NCI-H146 treated with DMSO at 0.1 percent for 48 hours (cell line): ENCODE results near the gene MACROD2.
"Not testable (repeated sequence)": the region's sequence is repeated elsewhere in the genome, so short reads cannot be mapped to it uniquely, and the experiment has no call there.

Source experiments
- DNase-seq: peaks from one replicate; lab custom pipeline; 2025; ENCODE audit not compliant: unreplicated experiment; lab: John Stamatoyannopoulos, UW

The MACROD2 gene

DNA sequence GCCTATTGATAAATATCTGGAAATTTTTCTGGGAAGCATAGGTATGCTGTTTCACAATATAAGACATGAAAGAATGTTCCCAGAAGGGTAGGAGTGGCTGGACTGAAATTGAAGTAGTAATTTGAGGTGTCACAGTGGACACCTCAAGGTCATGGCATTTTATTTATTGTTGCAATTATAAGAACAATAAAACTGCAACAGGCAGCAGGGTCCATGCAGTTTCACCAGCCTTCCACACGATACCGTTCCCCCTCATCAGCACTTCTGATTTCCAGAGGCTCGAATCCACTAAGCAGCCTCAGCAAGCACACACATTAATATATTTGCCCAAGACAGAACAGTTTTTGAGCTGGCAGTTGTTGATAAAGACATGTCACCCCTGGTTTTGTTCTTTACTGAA lies 1540.5 kb downstream of the MACROD2 start:
- no peak for DNase-seq

DNA sequence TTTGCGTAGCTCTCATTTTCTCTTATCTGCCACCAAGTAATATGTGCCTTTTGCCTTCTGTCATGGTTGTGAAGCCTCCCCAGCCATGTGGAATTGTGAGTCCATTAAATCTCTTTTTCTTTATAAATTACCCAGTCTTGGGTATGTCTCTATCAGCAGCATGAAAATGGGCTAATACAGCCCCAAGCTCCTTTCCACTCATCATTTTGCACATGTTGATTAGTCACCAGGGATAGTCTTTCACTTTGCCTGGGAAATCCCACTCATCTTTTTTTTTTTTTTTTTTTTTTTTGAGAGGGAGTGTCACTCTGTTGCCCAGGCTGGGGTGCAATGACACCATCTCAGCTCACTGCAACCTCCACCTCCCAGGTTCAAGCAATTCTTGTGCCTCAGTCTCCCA lies 1541.9 kb downstream of the MACROD2 start:
- DNase-seq, result not testable (repeated sequence)

DNA sequence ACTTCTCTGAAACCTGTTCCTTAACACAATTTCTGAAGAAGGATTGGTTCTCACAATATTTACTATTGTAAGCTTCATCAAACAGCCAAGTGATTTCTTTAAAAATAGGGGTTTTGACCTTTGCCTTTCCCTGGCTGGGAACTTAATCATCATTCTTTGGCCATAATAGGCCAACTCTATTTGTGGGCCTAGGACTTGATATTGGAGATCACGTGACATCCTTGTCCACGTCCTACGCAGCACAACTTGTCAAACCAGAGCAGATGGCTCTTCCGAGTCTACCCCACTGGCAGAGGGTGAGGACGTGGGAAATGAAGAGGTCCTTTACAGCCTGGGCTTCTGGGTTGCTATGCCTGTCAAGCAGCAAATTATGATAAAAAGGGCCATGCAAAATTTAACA lies 1547.3 kb downstream of the MACROD2 start:
- DNase-seq, result no peak

DNA sequence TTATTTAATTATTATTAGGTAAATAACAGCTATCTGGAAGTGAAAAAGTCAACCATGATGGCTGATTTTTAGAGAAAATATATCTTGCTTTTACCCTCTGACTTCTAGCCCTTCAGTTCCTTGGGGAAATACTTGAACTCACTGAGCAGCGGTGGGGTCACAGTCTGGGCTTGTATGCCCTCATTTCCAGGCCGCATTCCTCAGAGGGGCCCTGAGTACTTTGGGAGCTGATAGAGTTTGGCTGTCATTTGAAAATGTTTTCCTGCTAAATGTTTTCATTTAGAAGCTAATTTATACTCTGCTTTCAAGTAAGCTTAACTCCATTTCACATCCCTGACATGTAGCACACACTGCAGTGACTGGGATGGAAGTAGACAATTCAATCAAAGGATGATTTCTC lies 1549.4 kb downstream of the MACROD2 start:
- DNase-seq, result no peak

DNA sequence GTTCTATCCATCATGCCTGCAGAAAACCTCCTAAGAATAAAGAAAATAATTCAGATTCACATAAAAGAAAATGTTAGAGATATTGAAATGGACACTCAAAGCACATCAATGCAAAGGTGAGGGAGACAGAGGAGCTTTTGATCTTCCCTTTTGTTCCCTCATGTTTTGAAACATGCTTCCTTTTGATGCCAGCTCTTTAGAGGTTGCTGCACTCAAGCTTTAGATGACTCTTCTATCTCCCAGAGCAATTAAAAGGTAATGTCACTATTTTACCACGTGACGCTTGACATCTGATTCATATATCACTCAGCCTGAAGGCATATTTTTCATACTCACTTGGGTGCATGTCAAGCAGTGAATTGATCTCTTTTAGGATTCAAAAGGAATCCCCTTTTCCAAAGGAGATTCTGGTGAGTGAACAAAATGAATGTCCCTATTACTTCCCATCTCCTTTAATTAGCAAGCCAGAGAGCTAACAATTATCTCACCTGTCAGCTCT lies 1551.3 kb downstream of the MACROD2 start:
- no peak for DNase-seq

DNA sequence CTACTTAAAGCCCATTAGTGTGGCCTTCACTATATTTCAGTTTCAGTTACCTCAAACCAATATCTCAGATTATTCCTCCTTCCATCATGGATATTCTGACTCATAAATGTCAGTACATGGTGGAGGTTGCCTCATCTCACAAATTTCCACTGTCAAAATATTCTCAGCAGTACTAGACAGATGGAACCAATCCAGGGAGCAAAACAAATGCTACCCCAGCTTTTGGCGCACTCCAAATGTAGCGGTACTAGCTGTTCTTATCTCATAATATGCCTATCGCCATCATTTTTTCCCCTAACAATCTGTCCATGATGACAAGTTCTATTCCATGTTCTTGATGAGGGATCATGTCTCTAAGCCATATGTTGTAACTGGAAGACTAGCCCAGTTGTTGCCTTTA lies 1551.8 kb downstream of the MACROD2 start:
- DNase-seq, result no peak

DNA sequence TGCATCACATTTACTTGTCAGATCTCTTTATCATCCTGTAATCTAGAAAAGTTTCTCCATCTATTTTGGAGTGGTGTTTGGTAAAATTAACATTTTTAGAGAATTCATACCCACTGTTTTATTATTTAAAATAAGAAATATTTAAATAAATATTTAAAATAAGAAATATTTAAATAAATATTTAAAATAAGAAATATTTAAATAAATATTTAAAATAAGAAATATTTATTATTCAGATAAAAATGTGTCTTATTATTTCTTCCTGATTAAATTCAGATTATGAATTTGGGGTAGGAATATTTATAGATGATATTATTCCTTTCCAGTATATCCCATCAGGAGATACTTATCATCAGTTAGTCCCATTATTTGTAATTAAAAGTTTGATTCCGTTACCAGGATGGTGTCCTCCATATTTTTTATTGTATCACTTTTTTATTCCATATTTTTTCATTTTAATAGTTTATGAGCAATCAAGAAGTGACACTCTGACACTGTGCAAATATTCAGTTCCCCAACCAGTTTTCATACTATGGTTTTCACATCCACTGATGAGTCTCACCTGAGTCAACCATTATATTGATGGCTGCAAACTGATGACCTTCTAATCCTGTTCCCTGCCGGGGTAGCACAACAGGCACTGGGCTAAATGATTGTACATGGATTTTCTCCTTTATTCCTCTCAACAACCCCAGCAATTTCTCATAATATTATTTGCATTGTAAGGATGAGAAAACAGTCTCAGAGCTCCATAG lies 1555.0 kb downstream of the MACROD2 start:
- DNase-seq, result no peak

DNA sequence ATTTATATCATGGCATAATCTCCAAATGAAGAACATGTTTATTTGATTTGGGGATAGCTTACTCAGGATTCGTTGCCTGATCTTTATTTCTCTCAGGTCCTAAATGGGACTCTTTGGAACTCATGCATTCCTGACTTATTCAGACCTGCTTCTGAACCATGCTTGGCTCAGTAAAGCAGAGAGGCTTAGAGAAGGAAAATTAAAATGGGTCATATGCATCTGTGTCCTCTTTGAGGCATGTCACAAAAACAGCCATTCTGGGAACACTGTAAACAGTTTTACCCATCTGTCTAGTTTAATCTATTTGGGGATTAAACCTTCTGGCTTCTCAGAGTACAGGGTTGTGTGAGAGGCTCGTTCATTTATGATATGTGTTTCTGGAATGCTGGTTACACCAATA lies 1560.6 kb downstream of the MACROD2 start:
- DNase-seq, result no peak

DNA sequence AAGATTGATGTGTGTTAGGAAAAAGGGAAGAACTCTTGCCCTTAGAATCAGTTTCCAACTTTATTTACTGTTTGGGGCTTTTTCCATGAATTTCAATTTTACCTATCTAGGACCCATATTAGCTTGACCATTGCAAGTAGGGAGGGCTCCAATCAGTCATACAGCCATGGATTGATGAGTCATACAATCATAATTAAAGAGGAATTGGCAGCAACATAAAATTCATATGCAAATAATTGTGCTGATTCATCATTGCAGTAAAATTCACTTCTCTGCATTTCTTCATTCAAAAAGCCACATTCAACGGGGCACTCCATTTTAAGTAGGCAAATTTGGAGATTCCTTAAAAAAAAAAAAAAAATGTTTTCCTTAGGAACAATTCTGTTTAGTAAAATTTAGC lies 1561.6 kb downstream of the MACROD2 start:
- DNase-seq, result no peak

DNA sequence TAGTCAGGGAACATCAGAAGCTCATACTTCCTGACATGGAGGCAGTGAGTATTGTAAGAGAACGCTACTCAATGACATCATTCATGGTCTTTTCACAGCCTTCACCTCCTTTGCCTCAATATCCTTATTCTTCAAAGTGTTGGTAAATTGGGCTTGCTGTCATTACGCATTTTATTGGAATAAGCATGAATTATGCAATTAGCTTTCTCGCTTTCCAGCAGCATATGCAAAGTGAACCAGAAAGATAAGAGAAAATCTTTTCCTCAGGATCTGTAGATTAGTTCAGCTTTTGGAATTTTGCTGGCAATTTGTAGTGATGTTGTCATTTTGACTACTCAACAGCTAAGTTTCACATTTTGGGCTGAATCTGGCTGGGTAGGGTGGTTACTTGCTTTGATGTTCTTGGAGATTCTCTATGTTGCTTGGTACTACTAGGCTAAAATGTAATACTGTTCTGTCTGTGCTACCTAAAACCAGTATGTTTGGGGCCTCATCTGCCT lies 1565.8 kb downstream of the MACROD2 start:
- no peak for DNase-seq

DNA sequence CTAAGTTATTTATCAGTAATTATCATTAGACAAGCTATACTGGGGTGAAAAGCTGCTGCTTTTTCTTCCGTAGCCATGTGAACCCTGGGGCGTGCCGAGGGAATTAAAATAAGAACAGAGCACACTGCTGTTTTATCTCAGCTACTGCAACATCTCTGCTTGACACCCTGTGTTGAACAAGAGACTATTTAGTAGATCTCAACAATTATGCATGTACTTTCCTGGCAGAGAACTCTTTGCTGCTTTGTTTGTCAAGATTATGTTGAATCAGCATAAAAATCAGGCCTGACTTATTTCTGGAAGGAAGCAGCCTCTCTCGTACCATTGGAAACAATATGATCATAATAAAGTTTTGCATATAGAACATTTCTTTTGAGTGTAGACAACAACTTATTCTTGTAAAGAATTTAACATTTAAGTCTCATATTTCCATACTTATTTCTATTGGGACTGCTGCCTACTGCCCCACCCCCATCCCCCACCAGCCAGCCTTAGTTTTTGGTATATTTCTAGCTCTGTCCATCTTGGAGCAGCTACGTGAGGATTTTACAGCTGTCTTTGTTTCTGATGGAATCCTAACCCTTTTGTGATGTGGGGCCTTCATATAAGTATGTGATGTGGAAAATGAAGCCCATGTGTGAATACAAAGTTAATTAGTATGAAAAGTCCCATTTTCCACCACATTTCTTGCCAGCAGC lies 1566.5 kb downstream of the MACROD2 start:
- DNase-seq, result no peak

DNA sequence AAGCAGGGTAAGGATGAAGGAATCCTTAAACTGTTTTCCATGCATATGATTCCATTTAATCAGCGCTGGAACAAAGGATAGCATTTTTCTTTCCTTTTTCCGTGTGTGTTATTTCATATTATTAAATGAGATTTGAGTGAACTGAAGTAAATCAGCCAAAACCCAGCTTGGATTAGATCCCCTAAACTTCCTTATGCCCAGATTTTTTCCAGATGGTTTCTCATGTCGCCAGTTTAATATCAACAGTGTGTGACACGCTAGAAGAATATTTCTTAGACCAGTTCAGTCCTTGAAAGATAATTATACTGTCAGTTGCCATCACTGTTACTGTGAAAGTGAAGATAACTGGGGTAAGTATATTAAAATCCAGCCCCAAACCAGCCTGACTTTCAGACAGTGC lies 1568.5 kb downstream of the MACROD2 start:
- no peak for DNase-seq

DNA sequence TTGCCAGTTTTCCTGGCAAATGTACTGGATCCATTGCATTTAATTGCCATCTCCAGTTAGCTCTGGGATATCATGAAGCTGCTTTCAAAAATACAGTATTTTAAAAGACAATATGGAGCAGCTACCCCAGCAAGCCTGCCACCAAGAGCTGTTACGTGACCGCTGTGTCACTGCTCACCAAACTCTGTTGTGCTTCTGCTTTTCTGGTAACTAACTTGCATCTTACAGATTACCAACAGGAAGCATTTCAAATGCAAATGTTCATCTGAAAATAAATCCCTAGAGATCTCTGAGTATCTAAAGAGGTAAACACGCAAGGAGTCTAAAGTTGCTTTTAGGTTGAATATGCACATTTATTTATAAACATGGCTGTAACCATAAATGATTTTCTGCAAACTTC lies 1569.7 kb downstream of the MACROD2 start:
- no peak for DNase-seq

DNA sequence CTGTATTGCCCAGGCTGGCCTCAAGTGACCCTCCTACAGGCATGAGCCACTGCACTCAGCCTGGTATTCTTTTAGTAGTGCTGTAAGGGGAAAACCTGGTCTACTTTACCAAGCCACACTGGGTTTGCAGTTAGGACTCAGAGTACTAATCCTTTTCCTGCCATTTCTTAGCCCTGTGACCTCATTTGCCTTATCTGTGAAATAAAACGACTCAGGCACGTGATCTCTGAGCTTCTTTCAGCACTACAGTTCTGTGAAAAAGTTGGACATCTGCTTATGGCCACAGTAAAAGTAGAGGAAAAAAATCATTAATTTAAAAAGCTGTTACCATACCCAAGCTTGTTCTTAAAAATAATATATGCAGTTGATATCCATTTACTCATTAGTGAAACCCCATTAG lies 1570.5 kb downstream of the MACROD2 start:
- no peak for DNase-seq

DNA sequence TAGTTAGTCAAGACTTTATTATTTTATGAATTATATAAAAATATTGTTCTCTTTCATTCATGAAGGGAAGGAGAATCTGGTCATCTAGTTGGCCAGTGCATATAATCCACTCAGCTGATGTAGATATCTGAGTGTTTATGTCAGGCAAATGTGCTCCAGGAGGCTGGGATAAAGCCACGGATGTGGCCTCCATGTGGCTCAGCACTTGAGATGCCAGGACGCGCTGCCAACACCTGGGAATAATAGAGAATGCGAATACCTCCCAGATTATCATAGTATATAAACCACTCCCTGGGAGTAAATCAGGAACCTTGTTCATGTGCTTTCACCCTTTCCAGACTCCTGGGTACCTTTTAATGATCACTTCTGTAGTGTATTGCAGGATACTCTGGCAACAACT lies 1571.9 kb downstream of the MACROD2 start:
- DNase-seq, result no peak

DNA sequence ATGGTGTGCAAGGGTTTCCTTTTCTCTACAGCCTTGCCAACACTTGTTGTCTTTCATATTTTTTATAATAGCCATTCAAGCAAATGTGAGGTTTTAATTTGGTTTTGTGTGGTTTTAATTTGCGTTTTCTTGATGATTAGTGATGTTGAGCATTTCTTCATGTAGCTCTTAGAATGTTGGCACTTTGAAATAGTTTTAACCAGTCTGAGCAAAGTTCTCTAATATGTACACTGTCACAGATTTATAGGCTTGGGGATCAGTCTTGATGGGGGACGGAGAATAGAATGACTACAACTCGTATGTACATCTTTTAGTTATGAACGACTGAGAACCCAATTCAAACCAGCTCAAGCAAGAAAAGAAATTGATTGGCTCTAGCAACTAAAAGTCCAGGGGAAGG lies 1574.8 kb downstream of the MACROD2 start:
- DNase-seq, result no peak

DNA sequence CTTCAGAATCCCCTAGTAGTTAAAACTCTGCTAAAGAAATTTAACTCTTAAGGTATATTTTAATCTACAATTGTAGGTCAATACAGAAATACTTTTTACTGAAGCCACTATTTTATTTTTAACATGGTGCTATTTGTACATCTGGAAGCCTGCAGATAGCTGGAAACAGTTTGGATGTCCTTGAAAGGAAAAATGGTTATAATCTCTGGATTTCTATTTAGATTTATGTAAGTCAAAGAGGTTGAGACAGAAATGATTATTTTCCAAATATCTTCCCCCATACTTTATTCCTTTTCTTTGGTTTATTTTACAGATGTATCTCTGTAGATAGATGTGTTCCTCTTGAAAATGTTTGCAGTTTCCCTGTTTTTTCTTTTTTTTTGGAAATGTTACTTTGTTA lies 1575.7 kb downstream of the MACROD2 start:
- no peak for DNase-seq

DNA sequence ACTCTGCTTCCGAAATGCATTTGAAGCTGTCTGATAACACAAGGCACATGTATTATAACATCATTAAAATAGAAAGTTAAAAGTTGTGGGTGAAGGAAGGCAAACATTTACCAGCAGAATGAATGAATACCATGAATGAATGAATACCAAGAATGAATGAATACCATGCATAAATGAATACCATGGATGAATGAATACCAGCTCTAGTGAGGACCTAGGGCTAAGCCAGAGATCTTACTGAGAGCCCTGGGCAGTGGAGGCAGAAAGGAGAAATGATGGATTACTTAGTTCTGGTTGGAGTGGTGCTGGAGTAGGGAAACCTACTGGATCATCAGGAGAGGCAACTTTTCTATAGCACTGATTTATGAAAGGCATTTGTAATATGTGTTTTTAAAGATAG lies 1579.9 kb downstream of the MACROD2 start:
- DNase-seq, result no peak

DNA sequence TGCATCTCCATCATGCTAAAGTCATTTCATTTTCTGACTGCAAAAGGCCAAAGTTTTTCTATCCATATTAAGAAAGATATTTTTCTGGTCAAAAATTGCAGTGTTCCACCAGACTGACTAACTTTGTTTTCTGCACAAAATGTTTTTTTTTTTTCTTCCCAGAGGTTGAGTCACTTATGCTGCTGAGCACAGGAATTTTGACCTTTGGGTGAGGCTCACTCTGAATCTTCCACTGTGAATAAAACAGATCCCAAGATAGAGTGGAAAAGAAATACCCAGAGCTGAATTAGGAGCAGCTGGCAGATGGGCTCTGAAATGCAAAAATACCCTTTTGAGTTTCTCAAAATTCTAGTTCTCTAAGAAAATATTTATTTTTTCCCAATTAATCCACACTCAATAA lies 1581.1 kb downstream of the MACROD2 start:
- DNase-seq, result no peak

DNA sequence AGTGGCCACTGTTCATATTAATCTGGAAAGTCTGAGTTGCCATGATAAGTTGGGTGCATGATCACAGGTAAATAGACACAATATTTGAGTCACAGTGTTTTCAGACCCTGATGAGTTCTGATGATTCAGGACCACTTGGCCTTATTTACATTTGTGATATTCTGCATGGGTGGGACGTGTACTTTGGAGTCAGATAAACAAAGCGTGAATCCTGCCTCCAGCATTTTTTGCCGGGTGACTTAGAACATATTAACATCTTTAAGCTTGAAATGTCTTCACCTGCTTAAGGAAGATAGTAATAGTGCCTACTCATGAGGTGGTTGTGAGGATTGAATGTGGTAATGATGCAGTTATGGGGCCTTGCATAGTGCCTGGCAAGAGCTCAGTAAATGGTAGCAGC lies 1582.8 kb downstream of the MACROD2 start:
- DNase-seq, result no peak

DNA sequence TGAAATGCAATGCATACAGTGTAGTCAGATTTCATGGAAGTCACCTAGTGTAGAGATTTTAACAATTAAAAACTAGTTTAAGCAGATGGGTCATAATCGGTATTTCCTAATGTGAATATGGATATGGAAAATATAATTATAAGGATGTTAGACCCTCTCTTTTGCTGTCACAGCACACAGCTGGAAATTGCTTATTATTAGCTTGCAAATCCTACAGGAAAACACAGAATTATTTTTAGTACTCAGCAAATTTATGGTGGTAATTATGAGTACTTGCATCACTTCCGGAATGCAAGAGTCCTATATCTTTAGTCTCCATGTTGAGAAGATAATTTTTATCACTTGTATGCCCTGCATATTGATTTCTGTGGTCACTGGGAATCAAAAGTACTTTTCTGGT lies 1584.4 kb downstream of the MACROD2 start:
- DNase-seq, result no peak

DNA sequence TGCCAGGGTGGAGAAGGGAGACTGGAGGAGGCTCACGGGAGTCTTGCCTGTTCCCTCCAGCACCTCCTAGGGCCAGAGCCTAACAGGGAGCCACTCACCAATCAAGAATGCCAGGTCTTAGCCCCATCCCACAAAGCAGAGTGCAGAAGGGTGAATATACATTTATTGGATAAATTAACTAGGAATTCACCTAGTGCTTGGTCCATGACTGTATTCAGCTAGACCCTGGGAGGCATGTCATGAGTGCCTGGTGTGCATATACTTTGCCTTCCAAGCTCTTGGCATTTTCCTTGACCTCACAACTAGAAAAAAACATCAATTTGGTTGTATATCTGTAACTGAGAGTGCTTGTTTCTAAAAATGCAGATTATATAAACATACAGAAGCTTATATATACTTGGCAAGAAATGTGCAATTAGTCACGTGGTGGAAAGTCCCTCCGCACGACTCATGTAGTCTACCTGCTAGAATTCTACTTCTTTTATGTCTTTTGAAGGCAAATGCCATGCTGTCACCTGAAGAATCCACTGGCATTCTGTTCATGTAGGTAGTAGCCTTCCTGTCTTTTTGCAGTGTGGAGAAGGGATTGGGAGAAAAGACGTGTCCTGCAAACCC lies 1586.9 kb downstream of the MACROD2 start:
- no peak for DNase-seq
